BJ (cell line): Measurements from ENCODE around the gene COL1A1. TPM values are rescaled to one million over a fixed set of nuclear protein-coding genes. Genes with fewer than 3 reads are reported as not detected.

Experiments
- CTCF ChIA-PET: fragments of 350-600 bp; formaldehyde crosslinking; extraction: SDS; loops from one replicate; lab custom pipeline; 2021; ENCODE audit warnings: antibody characterized with exemption, inconsistent platforms; lab: Yijun Ruan, JAX
- POLR2A ChIA-PET: fragments of 300-600 bp; sonication (Branson Sonifier 250); formaldehyde crosslinking; extraction: SDS; loops from one replicate; lab custom pipeline; 2021; ENCODE audit warnings: antibody characterized with exemption; lab: Charles Lee
- DNase-seq: peaks from one replicate; pipeline ENCODE4 v3.0.0-alpha.2; 2011; ENCODE audit warnings: low read depth
- H3K27me3 ChIP-seq: 2 replicates; pipeline ENCODE4 v1.6.0; 2011; ENCODE audit warnings: low read length; ENCODE audit not compliant: control insufficient read depth, insufficient read depth
- H3K36me3 ChIP-seq: 2 replicates; pipeline ENCODE4 v1.5.1; 2011; ENCODE audit warnings: low read length; ENCODE audit not compliant: control insufficient read depth, insufficient read depth
- H3K4me3 ChIP-seq: 2 replicates; pipeline ENCODE4 v1.5.1; 2011; ENCODE audit warnings: low read depth, mild to moderate bottlenecking, control low read depth, low read length
- polyA plus RNA-seq: library from polyadenylated mRNA; depleted of rRNA; stranded (reverse); fragments of >200 nt; gene quantifications from 2 replicates; pipeline ENCODE4 v1.2.3, GENCODE V29; 2011
- TF ChIP-seq, protein P1 (sequence below): IDR thresholded peaks from 2 replicates; pipeline ENCODE4 v1.5.1; 2011; ENCODE audit warnings: low read depth, mild to moderate bottlenecking, control low read depth, inconsistent platforms, low read length, moderate library complexity; ENCODE audit not compliant: insufficient read depth

Gene COL1A1
- polyA plus RNA-seq, 1 experiment, result 2,161 TPM

DNA sequence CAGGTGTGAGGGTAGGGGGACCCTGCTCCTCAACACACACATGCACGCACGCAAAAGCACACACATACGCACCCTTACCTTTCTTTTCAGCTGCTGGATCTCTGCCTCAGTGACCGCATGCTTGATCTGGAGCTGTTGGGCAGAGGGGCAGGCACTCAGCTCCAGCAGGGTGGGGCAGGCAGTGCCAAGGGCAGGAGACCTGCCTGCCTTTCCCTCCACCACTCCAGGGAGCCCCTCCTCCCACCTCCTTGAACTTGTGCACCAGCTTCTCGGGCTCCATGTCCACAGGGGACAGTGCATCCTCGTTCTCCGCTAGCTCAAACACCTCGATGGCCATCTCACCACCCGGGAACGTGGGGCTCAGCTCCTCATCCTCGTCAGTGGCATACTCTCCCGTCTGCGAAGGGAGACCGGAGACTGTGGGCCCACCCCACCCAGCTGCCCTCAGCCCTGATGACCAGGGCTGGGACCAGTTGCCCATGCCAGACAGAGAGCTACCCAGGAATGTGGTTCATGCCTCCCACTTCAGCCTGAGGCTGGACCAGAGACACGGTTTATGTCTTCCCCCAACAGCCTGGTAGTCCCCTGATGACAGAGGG lies 62.1 kb downstream of the COL1A1 start:
- Histone ChIP-seq H3K36me3 (peaks cover 78% of the 10 kb centered on the region), H3K27me3 (no peaks in the 10 kb centered on the region), H3K4me3 (no peak overlapping the region)
- ChIA-PET CTCF (interaction anchor here (0.8 to 3.9 kb wide), 25 partner anchors 9 to 173 kb away, joined by 3 to 30 read pairs (median 4); partner anchors contain the start of genes PPP1R9B, SAMD14 and SGCA), POLR2A (interaction anchor here (0.6 kb wide), 1 partner anchor 449 kb away, joined by 3 read pairs; no protein-coding TSS in a partner anchor)
- TF ChIP-seq, protein P1, sequence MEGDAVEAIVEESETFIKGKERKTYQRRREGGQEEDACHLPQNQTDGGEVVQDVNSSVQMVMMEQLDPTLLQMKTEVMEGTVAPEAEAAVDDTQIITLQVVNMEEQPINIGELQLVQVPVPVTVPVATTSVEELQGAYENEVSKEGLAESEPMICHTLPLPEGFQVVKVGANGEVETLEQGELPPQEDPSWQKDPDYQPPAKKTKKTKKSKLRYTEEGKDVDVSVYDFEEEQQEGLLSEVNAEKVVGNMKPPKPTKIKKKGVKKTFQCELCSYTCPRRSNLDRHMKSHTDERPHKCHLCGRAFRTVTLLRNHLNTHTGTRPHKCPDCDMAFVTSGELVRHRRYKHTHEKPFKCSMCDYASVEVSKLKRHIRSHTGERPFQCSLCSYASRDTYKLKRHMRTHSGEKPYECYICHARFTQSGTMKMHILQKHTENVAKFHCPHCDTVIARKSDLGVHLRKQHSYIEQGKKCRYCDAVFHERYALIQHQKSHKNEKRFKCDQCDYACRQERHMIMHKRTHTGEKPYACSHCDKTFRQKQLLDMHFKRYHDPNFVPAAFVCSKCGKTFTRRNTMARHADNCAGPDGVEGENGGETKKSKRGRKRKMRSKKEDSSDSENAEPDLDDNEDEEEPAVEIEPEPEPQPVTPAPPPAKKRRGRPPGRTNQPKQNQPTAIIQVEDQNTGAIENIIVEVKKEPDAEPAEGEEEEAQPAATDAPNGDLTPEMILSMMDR, result no peak
- DNase-seq, result no peak

- no peak overlapping the region for H3K4me3 ChIP-seq
- H3K27me3 ChIP-seq, result no peaks in the 10 kb centered on the region
- TF ChIP-seq, protein P1, result no peak
- no peak for DNase-seq
- CTCF ChIA-PET, result interaction anchor here (0.7 to 3.4 kb wide), 6 partner anchors 10 to 365 kb away, joined by 3 to 20 read pairs (median 4); no protein-coding TSS in a partner anchor
- POLR2A ChIA-PET, result no interaction called here
- peaks cover 59% of the 10 kb centered on the region for H3K36me3 ChIP-seq
These were observed 64.4 kb downstream of the COL1A1 start for GRCh38 chr17:50137042-50137441.

- TF ChIP-seq, protein P1, result no peak
- Histone ChIP-seq H3K27me3 (no peaks in the 10 kb centered on the region), H3K4me3 (no peak overlapping the region), H3K36me3 (peaks cover 54% of the 10 kb centered on the region)
- ChIA-PET CTCF (interaction anchor here (0.7 to 3.4 kb wide), 6 partner anchors 10 to 42 kb away, joined by 3 to 20 read pairs (median 4); partner anchors contain the start of gene PPP1R9B), POLR2A (no interaction called here)
- no peak for DNase-seq
These were observed 65.2 kb downstream of the COL1A1 start for GRCh38 chr17:50136096-50136687.

GRCh38 chr17:50135316-50136095 lies 65.9 kb downstream of the COL1A1 start:
- H3K4me3 ChIP-seq, result no peak overlapping the region
- POLR2A ChIA-PET, result no interaction called here
- no peaks in the 10 kb centered on the region for H3K27me3 ChIP-seq
- H3K36me3 ChIP-seq, result peaks cover 48% of the 10 kb centered on the region
- no peak for DNase-seq
- CTCF ChIA-PET, result interaction anchor here (0.9 to 3.4 kb wide), 4 partner anchors 11 to 41 kb away, joined by 3 to 20 read pairs (median 4); partner anchors contain the start of gene PPP1R9B
- TF ChIP-seq, protein P1, result no peak
